Stromal cell of bone marrow (primary cell): ENCODE measurements around the gene NTM.

ENCODE experiments used
- DNase-seq: peaks from one replicate; pipeline ENCODE4 v3.0.0-alpha.2; 2012; ENCODE audit warnings: low read depth

Gene NTM

DNA sequence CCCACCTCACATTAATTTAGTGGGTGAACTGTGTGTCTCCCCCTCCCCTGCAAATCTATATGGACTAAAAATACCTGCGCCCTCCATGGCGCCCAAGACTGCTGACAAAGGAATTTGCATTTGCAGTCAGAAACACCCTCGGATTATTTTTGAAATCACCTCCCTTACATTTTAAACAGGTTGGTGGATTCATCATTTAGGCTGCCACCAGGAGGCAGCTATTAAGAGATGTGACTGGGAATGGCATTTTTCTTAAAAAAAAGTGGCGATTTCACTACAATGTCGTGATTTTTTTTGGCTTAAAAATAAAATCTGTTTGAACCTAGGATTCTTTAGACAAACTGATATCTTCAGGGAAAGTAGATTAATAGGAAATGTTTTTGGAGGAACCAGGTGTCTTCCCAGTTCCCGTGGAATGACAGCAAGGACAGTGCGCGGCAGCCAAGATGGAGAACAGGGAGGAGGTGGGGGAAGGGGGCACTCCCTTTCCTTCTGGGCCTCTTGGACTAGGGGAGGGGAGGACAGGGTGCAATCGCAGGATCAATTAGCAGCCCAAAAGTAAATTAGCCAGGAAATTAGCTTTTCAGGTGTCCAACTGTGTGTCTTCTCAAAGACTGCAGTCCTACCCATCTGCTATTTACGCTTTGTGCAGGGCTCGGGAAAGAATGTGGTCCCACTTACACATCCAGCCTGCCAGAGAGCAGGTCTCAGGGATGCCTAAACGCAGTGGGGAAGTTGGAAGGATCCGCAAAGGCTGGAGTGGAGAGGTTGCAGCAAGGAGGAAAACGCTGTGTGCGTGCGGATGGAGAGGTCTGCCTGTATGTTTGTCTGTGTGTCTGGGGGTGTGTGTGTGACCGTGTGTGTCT, 496.4 kb downstream of the NTM start:
- DNase-seq = no peak

- peak; percentile 72 for DNase-seq
These were observed 497.2 kb downstream of the NTM start for GRCh38 chr11:131867457-131868257.

DNA sequence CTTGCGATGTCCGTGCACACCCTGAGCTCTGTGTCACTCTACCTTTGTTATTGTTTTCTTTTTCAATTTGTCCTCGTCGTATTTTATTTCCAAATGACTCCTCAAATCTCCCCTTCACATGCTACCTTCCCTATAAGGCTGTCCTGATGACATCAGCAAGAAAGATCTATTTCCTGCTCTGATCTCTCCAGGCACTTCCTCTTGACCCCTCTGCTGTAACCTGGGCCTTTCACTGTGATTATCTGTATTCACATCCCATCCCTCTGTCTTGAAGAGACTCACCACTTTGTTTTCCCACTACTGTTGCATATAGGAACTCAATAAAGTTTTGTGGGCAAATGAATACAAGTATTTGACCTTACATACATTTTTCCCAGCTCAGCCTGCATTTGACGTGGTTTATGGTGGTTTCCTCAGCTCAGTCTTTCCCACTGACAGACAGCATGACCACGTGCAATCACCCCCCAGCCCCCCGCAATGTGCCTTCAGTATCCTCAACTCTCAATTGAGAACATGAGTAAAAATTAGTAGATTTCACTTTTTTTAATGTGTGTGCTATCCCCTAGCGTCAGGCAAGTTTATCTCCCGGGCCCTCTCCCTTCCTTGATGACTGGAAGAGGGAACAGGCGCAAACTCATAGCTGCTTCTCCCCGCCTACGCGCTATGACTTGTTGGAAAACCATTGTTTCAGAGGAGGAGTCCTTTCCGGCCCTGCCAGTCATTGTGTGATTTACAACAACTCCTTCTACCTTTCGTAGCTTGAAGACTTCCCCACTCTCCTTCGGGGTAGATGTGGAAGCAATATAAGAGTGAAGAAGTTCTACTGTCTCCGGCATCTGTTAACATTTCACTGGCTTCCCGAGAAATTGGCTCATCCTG, 498.5 kb downstream of the NTM start:
- DNase-seq = no peak

- DNase-seq = no peak
These were observed 499.9 kb downstream of the NTM start for GRCh38 chr11:131870305-131870704.

DNA sequence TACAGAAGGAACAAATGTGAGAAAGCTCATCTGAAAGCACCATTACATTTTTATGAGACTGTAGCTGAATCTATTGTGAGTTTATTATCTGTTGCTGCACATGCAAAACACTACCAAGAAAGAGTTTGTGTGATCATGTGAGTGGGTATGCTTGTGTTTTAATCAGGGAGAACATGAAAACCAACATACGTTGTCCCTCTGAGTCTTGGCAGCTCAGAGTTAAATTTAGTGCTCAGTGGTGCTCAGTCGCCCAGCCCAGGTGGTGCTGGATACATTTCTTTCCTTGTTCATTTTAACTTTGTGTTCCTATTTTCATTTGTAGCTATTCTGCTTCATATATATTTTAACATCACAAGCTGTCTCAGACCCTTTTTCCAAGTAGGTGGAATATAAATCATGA, 500.6 kb downstream of the NTM start:
- no peak for DNase-seq

DNA sequence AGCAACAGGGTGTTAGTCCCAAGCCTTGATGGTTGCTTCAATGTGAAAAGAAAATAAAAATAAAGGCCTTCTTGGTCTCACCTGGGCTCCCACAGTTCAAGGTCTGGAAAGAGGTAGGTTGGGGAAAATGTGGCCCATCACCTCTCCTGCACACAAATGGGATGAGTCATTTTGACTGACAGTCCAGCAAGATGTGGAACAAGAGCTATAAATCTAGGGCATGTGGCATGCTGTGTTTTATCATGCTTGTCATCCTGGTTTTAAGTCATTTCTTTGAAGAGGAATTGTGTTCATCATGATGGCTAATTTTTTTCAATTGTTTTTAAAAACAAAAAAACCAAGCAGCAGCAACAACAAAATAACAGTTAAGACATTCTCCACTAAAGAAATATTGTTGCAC, 503.7 kb downstream of the NTM start:
- no peak for DNase-seq

DNA sequence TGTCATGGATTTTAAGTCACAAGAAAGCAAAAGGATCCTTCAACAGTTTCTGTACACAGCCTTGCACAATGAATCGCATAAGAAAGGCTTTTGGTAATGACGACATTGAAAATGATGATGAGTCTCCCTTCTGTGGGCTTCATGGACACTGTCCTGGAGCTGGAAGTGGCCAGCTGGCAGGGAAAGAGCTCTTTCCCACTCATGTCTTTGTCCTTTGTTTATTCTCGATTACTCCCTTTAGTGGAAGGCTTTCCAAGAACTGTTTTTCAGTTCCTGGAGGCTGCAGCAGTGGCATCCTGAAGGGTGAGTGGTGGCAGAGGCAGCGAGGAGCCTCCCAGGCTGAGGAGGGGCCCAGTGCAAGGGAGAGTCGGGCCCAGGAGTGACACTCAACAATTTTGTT, 505.2 kb downstream of the NTM start:
- DNase-seq = no peak

DNA sequence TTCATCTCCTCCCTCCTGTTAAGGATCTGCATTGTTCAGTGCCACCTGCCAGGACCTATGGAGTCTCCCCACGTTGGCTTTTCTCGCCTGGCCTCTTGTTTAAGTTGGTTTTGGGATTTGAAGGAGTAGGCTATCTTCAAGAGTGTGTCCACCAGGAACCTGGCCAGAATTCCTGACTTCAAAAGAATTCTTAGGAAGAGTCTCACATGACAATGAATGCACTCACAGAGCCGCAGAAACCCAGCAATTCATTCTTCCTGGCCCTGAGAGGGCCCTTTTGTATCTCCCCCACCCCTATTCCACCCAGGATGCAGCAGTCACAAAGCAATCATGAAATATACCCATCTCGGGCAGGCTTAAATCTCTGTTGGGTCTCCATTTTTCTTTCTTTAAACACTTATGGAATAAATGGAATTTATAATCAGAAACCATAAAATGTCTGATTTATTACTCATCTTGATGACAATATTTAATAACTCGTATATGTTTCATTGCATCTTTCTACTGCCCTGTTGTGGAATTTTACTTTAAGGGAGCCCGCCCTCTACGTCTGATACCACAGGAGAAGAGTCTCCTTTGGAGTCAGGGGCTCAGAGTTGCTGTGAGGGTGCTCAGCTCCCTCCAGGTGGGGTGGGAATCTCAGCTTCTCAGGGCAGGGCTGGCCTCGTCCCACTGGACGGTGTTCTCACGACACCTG, 507.0 kb downstream of the NTM start:
- DNase-seq = no peak

GRCh38 chr11:131880316-131880715, 509.9 kb downstream of the NTM start:
- DNase-seq = no peak

GRCh38 chr11:131880976-131881375, 510.6 kb downstream of the NTM start:
- no peak for DNase-seq

DNA sequence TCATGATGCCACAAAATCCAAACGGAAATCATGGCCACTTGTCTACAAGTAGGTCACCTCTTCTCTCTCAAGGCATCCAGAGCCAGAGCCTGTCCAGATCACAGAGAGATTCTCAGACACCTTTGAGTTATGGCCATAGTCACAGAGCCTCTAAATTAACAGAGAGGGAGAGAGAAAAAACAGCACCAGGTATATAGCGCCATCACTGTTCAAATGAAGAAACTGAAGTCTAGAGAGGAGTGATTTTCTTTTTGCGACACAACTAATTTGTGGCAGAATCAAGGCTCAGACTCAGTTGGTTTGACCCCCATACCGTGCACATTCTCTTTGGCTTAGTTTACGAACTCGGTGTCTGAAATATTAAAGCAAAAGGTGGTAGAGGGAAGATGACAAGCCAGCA, 512.9 kb downstream of the NTM start:
- no peak for DNase-seq

DNA sequence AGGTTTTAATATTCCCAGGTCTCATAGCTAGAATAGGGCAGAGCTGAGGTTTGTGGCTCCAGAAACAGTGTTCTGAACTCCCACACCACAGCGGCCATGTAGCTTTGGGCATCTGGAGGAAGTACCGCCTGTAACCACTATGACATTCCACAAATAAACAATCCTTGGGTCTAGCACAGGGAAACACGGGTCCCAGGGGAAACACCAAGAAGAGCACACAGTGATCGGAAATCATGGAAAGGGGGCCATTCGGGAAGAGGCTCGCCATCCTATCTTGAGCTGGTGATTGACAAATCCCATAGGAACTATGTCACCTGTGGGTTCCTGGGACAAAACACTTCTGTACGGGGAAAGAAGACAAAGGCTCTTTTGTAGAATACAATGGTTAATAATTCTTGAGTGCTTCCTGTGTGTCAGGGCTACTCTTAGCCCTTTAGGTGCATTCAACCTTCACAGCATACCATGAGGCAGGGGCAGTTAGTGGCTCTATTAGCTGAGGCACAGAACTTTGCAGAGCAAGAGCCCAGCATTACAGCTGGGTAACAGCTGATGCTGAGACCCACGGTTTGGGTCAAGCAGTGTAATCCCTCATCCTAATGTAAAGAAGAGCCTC, 514.2 kb downstream of the NTM start:
- no peak for DNase-seq

DNA sequence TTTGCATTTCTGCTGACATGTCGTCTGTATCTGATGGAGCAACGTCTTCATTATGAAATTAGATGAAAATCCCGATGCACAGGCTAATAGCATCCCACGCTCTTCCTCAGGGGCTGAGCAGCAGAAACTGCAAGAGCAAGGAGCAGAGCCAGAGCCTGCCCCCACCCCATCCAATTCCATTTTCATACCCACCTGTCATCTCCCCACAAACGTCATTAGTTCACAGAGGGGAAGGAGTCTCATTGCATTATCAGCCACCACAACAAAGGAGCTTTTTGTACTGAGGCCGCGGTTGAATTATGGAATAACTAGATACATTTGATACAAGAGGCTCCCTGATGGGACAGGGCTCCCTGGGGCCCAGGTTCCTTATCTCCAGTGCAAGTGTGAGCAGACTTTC, 515.0 kb downstream of the NTM start:
- no peak for DNase-seq

- DNase-seq = no peak
These were observed 515.8 kb downstream of the NTM start for GRCh38 chr11:131886201-131886600.

DNA sequence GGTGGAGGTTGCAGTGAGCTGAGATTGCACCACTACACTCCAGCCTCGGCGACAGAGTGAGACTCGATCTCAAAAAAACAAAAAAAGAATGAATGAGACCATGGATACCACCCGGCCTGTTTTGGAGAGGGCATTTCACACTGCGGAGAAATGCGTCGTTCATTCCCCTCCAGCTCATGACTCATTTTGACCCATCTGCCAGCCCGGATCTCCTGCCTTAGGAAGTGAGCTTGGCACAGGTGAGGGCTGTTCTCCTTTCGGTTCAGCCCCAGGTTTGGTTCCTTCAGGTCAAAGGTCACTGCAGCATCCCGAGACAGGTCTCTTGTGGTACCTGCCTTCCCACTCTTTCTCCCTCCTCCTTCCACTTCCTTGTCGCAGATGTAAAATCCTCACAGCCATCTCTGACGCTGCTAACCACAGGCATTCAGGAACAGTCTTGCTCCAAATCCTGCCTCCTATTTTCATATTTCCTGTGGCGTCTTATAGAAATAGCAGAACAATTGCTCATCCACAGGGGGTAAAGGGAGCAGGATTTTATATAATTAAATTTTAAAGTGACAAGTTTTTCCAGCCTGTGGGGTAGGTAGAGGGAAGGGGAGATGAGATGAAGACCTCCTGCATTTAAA, 517.9 kb downstream of the NTM start:
- DNase-seq = peak; percentile 71

DNA sequence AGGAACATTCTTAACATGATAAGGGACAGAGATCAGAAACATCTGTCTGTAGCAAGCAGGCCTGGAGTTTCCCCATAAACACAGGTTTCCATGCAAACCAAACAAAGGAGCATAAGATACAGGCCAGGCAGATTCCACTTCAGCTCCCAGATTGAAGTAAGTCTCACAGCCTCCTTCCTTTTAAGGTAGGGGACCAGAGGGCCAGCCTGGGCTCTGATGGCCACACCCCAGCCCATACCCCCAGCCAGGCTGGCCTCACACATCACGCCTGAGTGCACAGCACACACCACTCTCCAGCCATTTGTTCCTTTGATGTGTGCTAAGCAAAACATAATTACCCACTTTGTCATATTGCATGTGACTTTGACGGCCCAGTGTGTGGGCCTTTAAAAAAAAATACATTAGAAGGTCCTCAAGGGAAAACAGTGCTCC, 518.7 kb downstream of the NTM start:
- DNase-seq = peak; percentile 51

- no peak for DNase-seq
These were observed 519.6 kb downstream of the NTM start for GRCh38 chr11:131889760-131890581.

DNA sequence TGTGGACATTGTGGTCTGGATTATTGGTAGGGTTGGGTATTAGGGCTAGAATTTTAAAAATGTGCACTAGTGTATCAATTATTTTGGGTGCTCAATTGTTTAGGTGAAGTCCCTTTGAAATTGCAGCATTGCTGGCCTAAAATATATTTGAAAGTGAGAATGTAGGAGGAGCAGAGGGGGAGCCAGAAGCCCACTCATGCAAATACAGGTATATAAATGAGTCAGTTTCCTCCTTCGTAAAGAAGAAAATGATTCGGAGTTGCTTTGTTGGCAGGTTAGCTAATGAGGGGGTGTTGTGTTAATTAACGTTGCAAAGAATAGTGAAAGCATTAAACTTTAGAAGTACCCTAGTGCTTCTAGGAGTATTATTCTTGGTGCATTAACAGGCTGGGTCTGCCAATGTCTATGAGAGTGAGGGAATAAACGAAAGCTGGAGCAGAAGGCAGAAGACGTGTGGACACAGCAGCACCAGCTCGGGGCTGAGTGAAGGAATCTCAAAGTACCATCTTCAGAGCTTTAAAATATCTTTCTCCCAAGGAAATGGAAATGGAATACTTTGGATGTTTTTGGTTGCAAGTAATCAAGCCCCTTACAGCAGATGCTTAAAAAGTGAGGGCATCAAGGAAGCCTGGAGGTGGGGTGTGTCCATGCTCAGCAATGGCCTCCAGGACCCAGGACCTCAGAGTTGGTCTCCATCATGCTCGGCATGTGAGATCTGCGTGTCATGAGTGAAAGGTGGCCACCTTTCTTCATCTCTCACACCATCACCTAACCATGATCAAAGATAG, 522.9 kb downstream of the NTM start:
- DNase-seq = no peak

DNA sequence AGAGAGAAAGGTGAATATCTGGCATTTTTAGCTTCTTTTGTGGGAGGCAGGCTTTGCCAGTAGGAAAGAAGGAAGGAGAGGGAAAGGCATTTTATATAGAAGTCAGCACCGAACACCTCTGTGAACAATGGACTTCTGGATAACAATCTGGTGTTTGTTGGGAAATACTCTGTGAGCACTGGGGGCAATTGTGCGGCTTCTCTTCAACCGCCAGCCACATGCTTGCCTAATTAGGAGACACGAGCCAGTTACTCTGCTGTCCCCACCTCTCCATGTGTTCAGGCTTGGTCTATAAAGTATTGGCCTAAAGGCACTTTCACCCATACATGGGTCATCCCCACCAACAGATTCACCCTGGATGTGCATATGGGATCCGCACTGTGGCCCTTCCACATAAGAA, 523.6 kb downstream of the NTM start:
- no peak for DNase-seq
